Natural killer cell treated with Interleukin-12 subunit alpha and Interleukin-12 subunit beta and Interleukin-15 and Interleukin-18, amount 100 ng/mL, for 72 hours (primary cell): ENCODE measurements around the gene SLC1A1. TPM values are rescaled to one million over a fixed set of nuclear protein-coding genes. Genes with fewer than 3 reads are reported as not detected.
A peak's percentile ranks its signal among the peaks of the same experiment; 100 is the strongest.

Experiments
- ATAC-seq, 2 donors: fragments of 150-1000 bp; cut with Tn5 transposase in 1 of 2; sonication (Bioruptor Pico), chemical (Tn5 transposase) in 1 of 2; 2 replicates each; pipeline ENCODE4 v1.10.0; 2021
- DNase-seq: peaks from one replicate; pipeline ENCODE4 v3.0.0; 2022; ENCODE audit warnings: low spot score
- H3K27ac Mint-ChIP-seq, 2 donors: 1 replicate in 1 of 2; 2 replicates in 1 of 2; pipeline ENCODE4 v1.8.0; 2022; ENCODE audit warnings: mixed read lengths in 2 of 2, mild to moderate bottlenecking in 1 of 2, moderate library complexity in 1 of 2
- H3K27me3 Mint-ChIP-seq, 2 donors: 1 replicate in 1 of 2; 2 replicates in 1 of 2; pipeline ENCODE4 v1.8.0; 2022; ENCODE audit warnings: mixed read lengths in 2 of 2
- H3K36me3 Mint-ChIP-seq: one replicate; pipeline ENCODE4 v1.8.0; 2022; ENCODE audit warnings: mixed read lengths
- H3K4me1 Mint-ChIP-seq, 2 donors: 1 replicate in 1 of 2; 2 replicates in 1 of 2; pipeline ENCODE4 v1.8.0; 2022; ENCODE audit warnings: low read depth in 2 of 2, mixed read lengths in 2 of 2, mild to moderate bottlenecking in 1 of 2
- H3K4me3 Mint-ChIP-seq: one replicate; pipeline ENCODE4 v1.8.0; 2022; ENCODE audit warnings: mixed read lengths
- H3K9me3 Mint-ChIP-seq: 2 replicates; pipeline ENCODE4 v1.8.0; 2022; ENCODE audit warnings: mixed read lengths
- total RNA-seq, 2 donors: library from RNA; stranded (reverse); gene quantifications; one replicate each; pipeline ENCODE4 v1.2.3, GENCODE V29; 2022

SLC1A1 gene
- total RNA-seq, result under 1 TPM in 1 of 2 donors, not detected in 1; 0.14 TPM

DNA sequence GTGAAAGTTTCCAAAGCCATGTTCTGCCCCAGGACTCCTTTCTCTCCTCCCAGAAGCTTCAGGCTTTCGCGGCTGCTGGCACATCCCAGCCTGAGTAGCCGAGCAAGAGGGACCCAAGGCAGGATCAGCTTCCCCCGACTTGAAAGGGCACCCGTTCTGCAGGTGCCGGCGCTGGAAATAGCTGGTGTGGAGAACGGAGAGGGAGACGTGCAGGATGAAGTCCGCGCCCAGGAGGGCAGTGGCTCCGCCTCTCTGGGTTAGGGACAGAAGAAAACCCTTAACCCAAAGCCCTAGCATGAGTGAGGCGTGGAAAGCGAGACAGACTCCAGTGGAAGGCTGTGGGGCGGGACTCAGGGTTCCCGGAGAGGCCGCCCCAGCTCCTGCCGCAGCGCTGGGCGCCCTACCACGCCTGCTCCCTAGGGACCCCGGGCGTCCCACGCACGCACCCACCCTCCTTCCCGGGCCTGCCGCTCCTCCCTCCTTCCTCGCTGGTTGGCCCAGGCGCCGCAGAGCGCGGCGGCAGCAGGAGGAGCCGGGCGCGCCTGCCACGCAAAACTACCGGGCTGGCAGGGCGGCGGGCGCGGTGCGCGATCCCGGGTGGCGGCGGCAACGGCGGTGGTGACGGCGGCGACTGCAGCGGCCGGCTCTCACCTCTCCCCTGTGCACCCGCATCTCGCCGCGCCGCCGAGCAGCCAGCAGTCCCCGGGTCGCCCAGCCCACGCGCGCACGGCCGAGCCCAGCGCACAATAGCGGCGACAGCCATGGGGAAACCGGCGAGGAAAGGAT, at the start of gene SLC1A1:
Gene SLC1A1 (plus strand): TSS at position 550 of the 786 bp plus-strand sequence. CDS start 212 bp downstream, at position 762.
- Mint-ChIP-seq H3K27me3 (peaks cover 39 to 48% of the 10 kb centered on the region in 2 donors), H3K36me3 (no peaks in the 10 kb centered on the region), H3K27ac (no peak within 1 kb of the TSS), H3K4me1 (peaks cover 13% of the 10 kb centered on the region in 2 donors), H3K9me3 (no peaks in the 10 kb centered on the region), H3K4me3 (peak within 1 kb of the TSS; percentile 41)
- ATAC-seq, result peak; percentile 52 to 61
- DNase-seq, result no peak

DNA sequence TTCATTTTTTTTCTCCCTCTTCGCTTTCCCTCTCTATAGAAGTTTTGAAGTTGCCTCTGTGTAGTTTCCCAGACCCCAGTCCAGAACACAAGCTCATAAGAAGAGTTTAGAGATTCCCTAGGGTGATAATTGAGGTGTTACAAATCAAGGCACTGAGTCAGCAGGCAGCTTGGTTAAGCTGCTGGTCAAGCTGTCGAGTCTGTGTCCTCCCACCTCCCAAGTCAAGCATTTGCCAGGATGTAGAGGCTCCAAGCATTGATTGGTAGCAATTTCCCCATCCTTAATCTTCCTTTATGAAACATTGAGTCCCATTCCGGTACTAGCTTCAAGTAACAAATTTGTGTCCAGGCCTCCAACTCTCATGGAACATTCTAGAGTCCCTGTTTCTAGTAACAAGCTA, 47.5 kb upstream of the SLC1A1 start:
- no peak for ATAC-seq
- H3K36me3 Mint-ChIP-seq, result peaks cover 9% of the 10 kb centered on the region
- H3K4me1 Mint-ChIP-seq, result no peaks in the 10 kb centered on the region
- H3K27me3 Mint-ChIP-seq, result peaks cover 23 to 53% of the 10 kb centered on the region in 2 donors
- no peak overlapping the region for H3K4me3 Mint-ChIP-seq
- no peak for DNase-seq
- H3K27ac Mint-ChIP-seq, result no peak overlapping the region
- H3K9me3 Mint-ChIP-seq, result peaks cover 7% of the 10 kb centered on the region

DNA sequence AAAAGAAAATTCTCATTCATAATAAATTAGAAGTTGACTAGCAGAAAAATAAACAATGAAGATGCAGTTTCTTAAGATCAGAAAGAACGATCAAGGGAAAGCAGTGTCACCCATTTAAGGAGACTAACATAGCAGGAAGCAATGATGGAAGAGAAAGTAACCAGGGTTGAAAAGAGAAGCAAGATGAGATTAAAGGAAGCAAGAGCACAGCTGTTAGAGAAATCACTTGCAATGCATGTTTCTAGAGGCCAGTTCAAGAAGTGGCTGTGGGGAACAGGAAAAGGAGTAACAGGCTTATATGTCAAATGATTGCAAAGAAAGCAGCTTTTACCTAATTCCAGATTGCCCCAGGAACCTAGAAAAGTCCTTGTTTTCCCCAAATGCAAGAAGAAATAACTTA, 46.8 kb upstream of the SLC1A1 start:
- no peak overlapping the region for H3K27ac Mint-ChIP-seq

DNA sequence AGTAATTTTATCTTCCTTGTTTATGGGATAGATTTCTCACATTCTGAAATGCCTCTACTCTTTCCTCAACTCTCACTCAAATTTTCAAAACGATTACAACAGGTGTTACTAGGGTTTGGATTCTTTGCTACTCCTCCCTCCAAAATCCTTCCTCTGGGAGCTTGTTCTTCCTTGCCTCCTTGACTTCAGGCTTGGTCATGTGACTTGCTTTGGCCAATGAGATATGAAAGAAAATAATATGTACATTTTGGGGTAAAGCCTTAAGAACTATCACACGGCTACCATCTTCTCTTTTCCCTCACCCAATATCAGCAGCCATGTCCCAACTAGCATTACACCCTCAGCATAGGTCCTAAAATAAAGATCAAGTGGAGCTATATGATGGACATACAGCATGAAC, 28.8 kb upstream of the SLC1A1 start:
- Mint-ChIP-seq H3K27ac (no peak overlapping the region), H3K27me3 (peaks cover 10 to 31% of the 10 kb centered on the region in 2 donors), H3K4me3 (no peak overlapping the region), H3K9me3 (peaks cover 7% of the 10 kb centered on the region), H3K4me1 (no peaks in the 10 kb centered on the region), H3K36me3 (peaks cover 5% of the 10 kb centered on the region)
- DNase-seq, result no peak
- ATAC-seq, result no peak

More for the DNA sequence above, 46.8 kb upstream of the SLC1A1 start:
- DNase-seq (no peak), ATAC-seq (no peak)
- H3K4me3 Mint-ChIP-seq, result no peak overlapping the region
- H3K27me3 Mint-ChIP-seq, result peaks cover 26 to 52% of the 10 kb centered on the region in 2 donors
- H3K4me1 Mint-ChIP-seq, result no peaks in the 10 kb centered on the region
- H3K36me3 Mint-ChIP-seq, result peaks cover 9% of the 10 kb centered on the region
- H3K9me3 Mint-ChIP-seq, result peaks cover 7% of the 10 kb centered on the region

DNA sequence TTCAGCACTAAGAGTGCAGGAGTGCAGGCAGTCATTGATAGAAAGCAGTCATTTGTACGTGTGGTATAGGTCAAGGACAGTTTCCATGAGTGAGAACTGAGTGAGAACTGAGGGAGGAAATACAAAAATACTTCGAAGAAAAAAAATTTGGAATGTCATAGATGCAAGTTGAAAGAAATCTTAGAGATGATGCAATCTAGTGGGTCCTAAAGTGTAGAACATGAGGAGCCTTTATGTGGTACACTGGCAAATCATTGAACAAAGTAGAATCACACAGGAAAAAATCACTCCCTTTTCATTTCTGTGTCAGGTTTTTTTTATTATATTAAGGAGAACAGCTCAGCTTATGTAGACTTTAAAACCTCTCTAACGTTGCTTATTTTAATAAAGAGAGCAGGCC, 26.4 kb upstream of the SLC1A1 start:
- DNase-seq, result no peak
- peaks cover 5% of the 10 kb centered on the region for H3K36me3 Mint-ChIP-seq
- peaks cover 8 to 39% of the 10 kb centered on the region in 2 donors for H3K27me3 Mint-ChIP-seq
- no peak overlapping the region for H3K27ac Mint-ChIP-seq
- no peak for ATAC-seq
- H3K9me3 Mint-ChIP-seq, result peaks cover 4% of the 10 kb centered on the region
- H3K4me3 Mint-ChIP-seq, result no peak overlapping the region
- H3K4me1 Mint-ChIP-seq, result no peaks in the 10 kb centered on the region

DNA sequence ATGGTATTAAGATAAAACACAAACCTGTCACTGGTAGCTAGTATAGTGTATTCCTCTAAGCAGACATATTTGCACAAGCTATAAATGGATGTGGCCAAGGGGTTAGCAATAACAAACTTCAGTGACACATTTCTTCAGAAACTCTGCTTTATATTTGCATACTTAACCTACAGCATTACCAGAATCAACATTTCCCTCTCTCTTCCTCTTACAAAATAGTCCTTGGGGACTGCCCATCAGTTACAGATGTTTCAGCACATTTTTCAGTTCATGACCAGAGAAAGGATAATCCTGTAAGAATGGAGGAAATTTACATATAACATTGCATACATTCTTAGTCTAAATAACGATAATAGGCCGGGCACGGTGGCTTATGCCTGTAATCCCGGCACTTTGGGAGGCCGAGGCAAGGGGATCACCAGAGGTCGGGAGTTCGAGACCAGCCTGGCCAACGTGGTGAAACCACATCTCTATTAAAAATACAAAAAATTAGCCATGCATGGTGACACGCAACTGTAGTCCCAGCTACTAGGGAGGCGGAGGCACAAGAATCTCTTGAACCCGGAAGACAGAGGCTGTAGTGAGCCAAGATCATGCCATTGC, 25.3 kb upstream of the SLC1A1 start:
- Mint-ChIP-seq H3K27ac (peak overlapping the region in 1 of 2 donors; percentile 53), H3K27me3 (peaks cover 9 to 41% of the 10 kb centered on the region in 2 donors), H3K4me3 (peak overlapping the region; percentile 10), H3K36me3 (peaks cover 11% of the 10 kb centered on the region), H3K4me1 (no peaks in the 10 kb centered on the region), H3K9me3 (no peaks in the 10 kb centered on the region)
- DNase-seq (no peak), ATAC-seq (peak; percentile 70 to 76)

DNA sequence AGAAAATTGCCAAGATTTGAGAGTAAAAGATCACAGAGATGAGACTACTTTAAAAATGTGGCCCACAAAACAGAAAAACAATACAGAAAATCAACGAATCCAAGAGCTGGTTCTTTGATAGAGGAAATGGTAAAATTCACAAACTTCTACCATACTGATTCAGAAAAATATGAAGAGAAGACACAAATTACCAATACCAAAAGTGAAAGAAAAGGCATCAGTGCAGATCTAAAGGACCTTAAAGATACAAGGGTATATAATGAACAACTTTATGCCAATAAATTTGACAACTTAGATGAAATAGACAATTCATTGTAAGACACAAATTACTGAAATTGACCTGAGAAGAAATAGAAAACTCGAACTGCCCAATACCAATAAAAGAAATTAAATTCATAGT, 24.4 kb upstream of the SLC1A1 start:
- H3K27ac Mint-ChIP-seq, result peak overlapping the region in 1 of 2 donors; percentile 3
- peak overlapping the region; percentile 16 for H3K4me3 Mint-ChIP-seq
- H3K9me3 Mint-ChIP-seq, result no peaks in the 10 kb centered on the region
- ATAC-seq (no peak), DNase-seq (no peak)
- H3K4me1 Mint-ChIP-seq, result no peaks in the 10 kb centered on the region
- peaks cover 11% of the 10 kb centered on the region for H3K36me3 Mint-ChIP-seq
- H3K27me3 Mint-ChIP-seq, result peaks cover 9 to 41% of the 10 kb centered on the region in 2 donors

DNA sequence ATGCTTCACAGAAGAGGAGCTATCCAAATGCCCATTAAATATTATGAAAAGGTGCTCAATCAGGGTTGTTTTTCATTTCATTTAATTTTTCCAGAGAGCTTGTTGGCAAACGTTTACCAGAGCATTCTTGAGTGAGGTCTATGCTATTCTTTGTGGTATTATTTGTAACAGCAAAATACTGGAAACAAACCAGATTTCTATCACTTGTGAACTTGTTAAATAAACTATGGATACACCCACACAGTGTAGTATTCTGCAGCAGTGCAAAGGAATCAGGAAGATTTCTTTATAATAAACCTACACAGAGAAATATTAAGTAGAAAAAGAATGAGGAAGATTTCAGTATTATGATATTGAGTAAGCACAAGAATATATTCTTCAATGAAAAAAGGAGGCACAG, 15.0 kb upstream of the SLC1A1 start:
- ATAC-seq, result no peak

DNA sequence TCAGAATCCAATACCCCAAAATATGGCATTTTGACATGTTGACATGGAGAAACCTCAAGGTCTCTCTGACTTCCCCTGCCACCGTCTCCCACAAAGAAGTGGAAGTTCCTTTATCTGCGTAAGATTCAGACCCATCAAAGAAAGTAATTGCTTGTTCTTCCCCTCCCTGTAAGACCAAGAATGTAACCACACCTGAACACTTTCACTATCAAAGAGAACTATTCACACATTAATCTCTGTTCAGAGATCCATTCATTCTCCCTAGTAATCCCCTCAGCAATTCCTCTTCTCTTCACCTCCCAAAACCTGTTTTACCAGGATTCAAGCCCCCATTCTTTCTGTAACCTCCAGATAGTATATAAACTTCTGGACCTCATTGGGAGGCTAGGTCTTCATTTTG, 4.1 kb upstream of the SLC1A1 start:
- Mint-ChIP-seq H3K4me1 (peaks cover 7 to 13% of the 10 kb centered on the region in 2 donors), H3K36me3 (no peaks in the 10 kb centered on the region), H3K27ac (no peak overlapping the region), H3K9me3 (no peaks in the 10 kb centered on the region), H3K27me3 (peaks cover 26 to 29% of the 10 kb centered on the region in 2 donors), H3K4me3 (no peak overlapping the region)
- no peak for DNase-seq
- ATAC-seq, result no peak

More for the DNA sequence above, 15.0 kb upstream of the SLC1A1 start:
- Mint-ChIP-seq H3K4me3 (no peak overlapping the region), H3K36me3 (no peaks in the 10 kb centered on the region), H3K27ac (no peak overlapping the region), H3K27me3 (peaks cover 8% of the 10 kb centered on the region in 2 donors), H3K9me3 (peaks cover 4% of the 10 kb centered on the region), H3K4me1 (no peaks in the 10 kb centered on the region)
- DNase-seq, result no peak

DNA sequence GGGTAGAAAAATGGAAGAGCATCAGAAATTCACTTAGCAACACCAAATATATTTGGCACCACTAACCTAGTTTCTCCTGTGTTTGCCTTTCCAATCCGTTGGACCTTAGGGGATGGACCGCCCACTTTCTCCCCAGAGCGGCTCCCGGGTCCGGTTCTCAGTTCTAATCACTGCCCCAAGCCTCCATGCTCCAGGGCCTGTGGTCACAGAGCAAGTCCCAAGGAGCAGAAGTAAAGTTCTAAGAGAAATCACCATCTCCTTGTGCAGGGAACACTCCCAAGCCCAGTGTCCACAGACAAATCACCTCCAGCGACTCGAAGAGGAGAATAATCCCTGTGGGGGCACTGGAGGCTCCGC, 728 bp upstream of the SLC1A1 start:
- H3K27ac Mint-ChIP-seq, result no peak overlapping the region
- H3K27me3 Mint-ChIP-seq, result peaks cover 38 to 46% of the 10 kb centered on the region in 2 donors
- DNase-seq (no peak), ATAC-seq (no peak)
- no peaks in the 10 kb centered on the region for H3K36me3 Mint-ChIP-seq
- peaks cover 13% of the 10 kb centered on the region in 2 donors for H3K4me1 Mint-ChIP-seq
- H3K9me3 Mint-ChIP-seq, result no peaks in the 10 kb centered on the region
- peak overlapping the region; percentile 41 for H3K4me3 Mint-ChIP-seq

DNA sequence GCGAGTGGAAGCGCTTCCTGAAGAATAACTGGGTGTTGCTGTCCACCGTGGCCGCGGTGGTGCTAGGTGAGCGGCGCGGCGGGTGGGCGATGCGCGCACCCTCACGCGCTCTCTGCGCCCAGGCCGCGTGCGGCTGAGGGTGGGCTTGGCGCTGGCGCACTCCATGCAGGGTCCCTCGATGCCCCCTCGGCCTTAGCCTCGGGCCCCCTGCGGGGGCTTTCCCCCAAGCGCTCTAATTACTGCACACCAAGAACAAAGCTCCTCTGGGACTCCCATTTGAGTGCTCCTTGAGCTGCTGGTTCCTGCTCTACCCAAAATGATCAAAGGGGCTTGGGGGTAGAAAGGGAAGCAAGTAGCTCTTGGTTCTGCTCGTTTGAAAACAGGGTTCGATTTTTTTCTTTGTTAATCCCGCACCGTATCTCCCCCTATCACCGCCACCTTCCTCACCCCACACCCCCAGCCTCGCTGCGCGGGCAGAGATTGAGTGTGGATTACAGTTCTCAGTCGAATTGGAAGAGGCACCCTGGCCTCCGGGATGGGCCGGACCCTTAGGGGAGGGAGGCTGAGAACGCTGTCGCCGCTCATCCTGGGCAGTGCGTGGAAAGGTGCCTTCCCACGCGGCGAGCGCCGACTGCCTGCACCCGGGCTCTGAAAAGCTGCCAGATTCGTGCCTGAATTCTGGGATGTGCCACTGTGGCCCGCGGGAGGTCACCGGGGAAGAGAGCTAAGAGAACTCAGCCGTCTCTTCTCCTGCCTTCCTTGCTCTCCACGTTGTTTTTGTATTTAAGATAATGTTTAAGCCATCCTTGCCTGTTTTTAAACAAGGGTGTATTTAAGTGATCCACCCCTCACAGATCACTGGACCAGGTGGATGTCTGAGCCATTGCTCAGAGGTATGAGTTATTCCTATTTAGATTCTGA, 697 bp downstream of the SLC1A1 start:
- DNase-seq (no peak), ATAC-seq (no peak)
- Mint-ChIP-seq H3K9me3 (no peaks in the 10 kb centered on the region), H3K36me3 (no peaks in the 10 kb centered on the region), H3K4me3 (peak overlapping the region; percentile 38), H3K27ac (no peak overlapping the region), H3K27me3 (peaks cover 44 to 56% of the 10 kb centered on the region in 2 donors), H3K4me1 (peaks cover 13 to 15% of the 10 kb centered on the region in 2 donors)

DNA sequence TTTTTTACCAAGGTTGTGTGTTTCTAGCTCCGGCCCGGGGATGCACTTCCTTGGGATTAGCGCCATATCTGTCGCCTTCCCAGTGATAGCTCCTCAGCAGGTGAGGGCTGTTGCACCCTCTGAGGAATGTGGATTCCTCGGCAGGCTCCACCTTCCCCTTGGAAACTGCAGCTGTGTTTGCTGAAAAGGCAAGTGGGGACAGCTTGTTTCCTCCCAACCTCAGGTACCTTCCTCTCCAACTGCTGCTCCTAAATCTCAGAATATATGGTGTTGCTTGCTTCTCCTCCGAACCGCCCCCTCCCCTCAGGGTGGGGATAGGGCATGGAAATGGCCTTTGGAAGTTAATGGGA, 1.3 kb downstream of the SLC1A1 start:
- peaks cover 43 to 56% of the 10 kb centered on the region in 2 donors for H3K27me3 Mint-ChIP-seq
- no peak overlapping the region for H3K27ac Mint-ChIP-seq
- peak overlapping the region; percentile 22 for H3K4me3 Mint-ChIP-seq
- no peaks in the 10 kb centered on the region for H3K36me3 Mint-ChIP-seq
- no peak for DNase-seq
- H3K9me3 Mint-ChIP-seq, result no peaks in the 10 kb centered on the region
- H3K4me1 Mint-ChIP-seq, result peaks cover 9 to 11% of the 10 kb centered on the region in 2 donors
- ATAC-seq, result no peak

DNA sequence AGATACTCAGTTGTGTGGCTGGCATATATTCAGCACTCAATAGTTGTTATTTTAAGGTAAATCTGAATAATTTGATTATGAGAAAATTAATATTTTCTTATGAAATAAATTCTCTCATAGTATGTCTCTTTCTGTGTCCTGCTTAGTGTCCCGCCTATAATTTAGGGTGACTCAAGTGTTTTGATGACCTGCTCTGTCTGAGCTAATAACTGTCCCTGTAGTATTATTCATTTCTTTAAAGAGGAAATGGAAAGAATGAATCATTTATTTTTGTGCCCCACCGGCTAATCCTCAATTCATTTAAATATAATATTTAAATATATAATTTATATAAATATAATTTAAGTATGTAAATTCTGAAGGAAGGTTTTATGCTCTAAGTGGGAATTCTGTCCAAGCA, 4.1 kb downstream of the SLC1A1 start:
- H3K36me3 Mint-ChIP-seq, result no peaks in the 10 kb centered on the region
- H3K4me3 Mint-ChIP-seq, result no peak overlapping the region
- no peak overlapping the region for H3K27ac Mint-ChIP-seq
- no peaks in the 10 kb centered on the region for H3K9me3 Mint-ChIP-seq
- ATAC-seq (no peak), DNase-seq (no peak)
- peaks cover 5 to 9% of the 10 kb centered on the region in 2 donors for H3K4me1 Mint-ChIP-seq
- peaks cover 34 to 59% of the 10 kb centered on the region in 2 donors for H3K27me3 Mint-ChIP-seq
